Fibroblast of skin of abdomen (primary cell): ENCODE results near the gene BRD4.
A peak's percentile ranks its signal among the peaks of the same experiment; 100 is the strongest.

Source experiments
- DNase-seq: peaks from one replicate; pipeline ENCODE4 v3.0.0-alpha.2; 2013

Gene BRD4

GRCh38 chr19:15222738-15223648 is 109.3 kb downstream of the BRD4 start:
- peak; percentile 95 for DNase-seq

- no peak for DNase-seq
Measured at GRCh38 chr19:15220833-15221232, 111.5 kb downstream of the BRD4 start.

GRCh38 chr19:15218501-15218900 is 113.8 kb downstream of the BRD4 start:
- no peak for DNase-seq

- no peak for DNase-seq
Measured at GRCh38 chr19:15216363-15216762, 116.0 kb downstream of the BRD4 start.

- DNase-seq, result no peak
Measured at GRCh38 chr19:15213715-15214381, 118.5 kb downstream of the BRD4 start.

GRCh38 chr19:15212711-15213110 is 119.6 kb downstream of the BRD4 start:
- no peak for DNase-seq

- DNase-seq, result no peak
Measured at GRCh38 chr19:15210323-15210781, 122.0 kb downstream of the BRD4 start.

GRCh38 chr19:15201374-15202023 is 130.8 kb downstream of the BRD4 start:
- DNase-seq, result no peak

GRCh38 chr19:15200553-15201364 is 131.6 kb downstream of the BRD4 start, which contains the start of gene NOTCH3:
TSS of gene NOTCH3 (minus strand) at chr19:15200995. CDS start at chr19:15200905, 90 bp downstream.
- no peak for DNase-seq

- peak; percentile 44 for DNase-seq
Measured at GRCh38 chr19:15199661-15200552, 132.4 kb downstream of the BRD4 start.

- DNase-seq, result no peak
Measured at GRCh38 chr19:15198951-15199660, 133.2 kb downstream of the BRD4 start.

- DNase-seq, result no peak
Measured at GRCh38 chr19:15197942-15198341, 134.4 kb downstream of the BRD4 start.

GRCh38 chr19:15197275-15197941 is 134.9 kb downstream of the BRD4 start:
- peak; percentile 31 for DNase-seq

- DNase-seq, result no peak
Measured at GRCh38 chr19:15196360-15197005, 135.9 kb downstream of the BRD4 start.

- peak; percentile 39 for DNase-seq
Measured at GRCh38 chr19:15195371-15196334, 136.7 kb downstream of the BRD4 start.

GRCh38 chr19:15194938-15195337 is 137.4 kb downstream of the BRD4 start:
- no peak for DNase-seq

GRCh38 chr19:15191982-15192381 is 140.4 kb downstream of the BRD4 start:
- DNase-seq, result no peak

- no peak for DNase-seq
Measured at GRCh38 chr19:15191514-15191913, 140.8 kb downstream of the BRD4 start.
